ENCODE results near the gene CCDC174.

The CCDC174 gene

DNA sequence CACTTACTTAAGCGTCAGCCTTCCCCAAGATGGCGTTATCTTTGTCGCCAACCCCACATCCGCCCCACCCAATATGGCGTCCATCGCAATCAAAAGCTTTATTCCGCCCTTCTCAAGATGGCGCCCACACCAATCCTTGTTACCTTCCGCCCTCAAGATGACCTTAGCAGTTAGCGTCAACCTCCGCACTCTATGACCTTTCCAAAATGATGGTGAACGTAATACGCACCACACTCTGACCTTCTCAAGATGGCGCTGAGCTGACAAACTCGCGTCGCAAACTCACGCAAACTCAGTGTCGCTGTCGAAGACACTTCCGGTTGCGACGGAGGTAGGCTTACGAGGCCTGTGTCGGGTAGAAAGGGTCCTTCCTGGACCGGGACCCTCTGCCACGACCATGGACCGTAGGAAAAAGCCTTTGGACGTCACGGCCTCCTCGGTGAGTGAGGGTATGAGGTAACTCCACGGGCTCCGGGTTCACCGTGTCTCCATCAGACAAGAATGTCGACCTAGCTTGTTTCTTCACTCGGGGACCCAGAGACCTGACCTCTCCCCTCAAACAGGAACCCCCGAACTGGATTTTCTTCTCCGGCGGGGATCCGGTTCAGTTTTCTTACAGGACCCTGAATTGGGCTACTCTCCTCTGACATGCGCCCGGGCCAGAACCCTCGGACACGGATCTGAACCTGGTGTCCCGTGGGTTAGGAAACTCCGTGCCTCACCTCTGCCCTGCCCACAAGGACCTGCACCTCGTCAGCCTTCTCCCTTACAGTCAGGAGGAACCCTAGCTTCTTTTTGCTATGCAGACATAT lies at the start of gene CCDC174 (continued):
- TF ChIP-seq, protein P1, sequence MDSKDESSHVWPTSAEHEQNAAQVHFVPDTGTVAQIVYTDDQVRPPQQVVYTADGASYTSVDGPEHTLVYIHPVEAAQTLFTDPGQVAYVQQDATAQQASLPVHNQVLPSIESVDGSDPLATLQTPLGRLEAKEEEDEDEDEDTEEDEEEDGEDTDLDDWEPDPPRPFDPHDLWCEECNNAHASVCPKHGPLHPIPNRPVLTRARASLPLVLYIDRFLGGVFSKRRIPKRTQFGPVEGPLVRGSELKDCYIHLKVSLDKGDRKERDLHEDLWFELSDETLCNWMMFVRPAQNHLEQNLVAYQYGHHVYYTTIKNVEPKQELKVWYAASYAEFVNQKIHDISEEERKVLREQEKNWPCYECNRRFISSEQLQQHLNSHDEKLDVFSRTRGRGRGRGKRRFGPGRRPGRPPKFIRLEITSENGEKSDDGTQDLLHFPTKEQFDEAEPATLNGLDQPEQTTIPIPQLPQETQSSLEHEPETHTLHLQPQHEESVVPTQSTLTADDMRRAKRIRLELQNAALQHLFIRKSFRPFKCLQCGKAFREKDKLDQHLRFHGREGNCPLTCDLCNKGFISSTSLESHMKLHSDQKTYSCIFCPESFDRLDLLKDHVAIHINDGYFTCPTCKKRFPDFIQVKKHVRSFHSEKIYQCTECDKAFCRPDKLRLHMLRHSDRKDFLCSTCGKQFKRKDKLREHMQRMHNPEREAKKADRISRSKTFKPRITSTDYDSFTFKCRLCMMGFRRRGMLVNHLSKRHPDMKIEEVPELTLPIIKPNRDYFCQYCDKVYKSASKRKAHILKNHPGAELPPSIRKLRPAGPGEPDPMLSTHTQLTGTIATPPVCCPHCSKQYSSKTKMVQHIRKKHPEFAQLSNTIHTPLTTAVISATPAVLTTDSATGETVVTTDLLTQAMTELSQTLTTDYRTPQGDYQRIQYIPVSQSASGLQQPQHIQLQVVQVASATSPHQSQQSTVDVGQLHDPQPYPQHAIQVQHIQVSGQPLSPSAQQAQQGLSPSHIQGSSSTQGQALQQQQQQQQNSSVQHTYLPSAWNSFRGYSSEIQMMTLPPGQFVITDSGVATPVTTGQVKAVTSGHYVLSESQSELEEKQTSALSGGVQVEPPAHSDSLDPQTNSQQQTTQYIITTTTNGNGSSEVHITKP (tag by site-specific recombination; IDR thresholded peaks at IDR 0.05): peak; percentile 74
- TF ChIP-seq ZNF121 (tag by site-specific recombination; IDR thresholded peaks at IDR 0.05) (no peak), ZNF10 (tag by site-specific recombination; IDR thresholded peaks at IDR 0.05) (peak; percentile 55; the same call in 1 of the 2 replicates), ZNF558 (tag by site-specific recombination; IDR thresholded peaks at IDR 0.05) (peak; percentile 68; the same call in 1 of the 2 replicates), ZFP69B (tag by site-specific recombination; IDR thresholded peaks at IDR 0.05) (peak; percentile 71; the same call in 1 of the 2 replicates), ZNF211 (tag by site-specific recombination; IDR thresholded peaks at IDR 0.05; ENCODE audit: low read depth) (no peak), ZNF654 (tag by site-specific recombination; IDR thresholded peaks at IDR 0.05; ENCODE audit: low read depth) (no peak; the same call in 1 of the 2 replicates), ZNF76 (tag by site-specific recombination; IDR thresholded peaks at IDR 0.05; ENCODE audit: borderline replicate concordance, low read depth) (peak; percentile 98), ZNF404 (tag by site-specific recombination; IDR thresholded peaks at IDR 0.05) (no peak), ZNF302 (tag by site-specific recombination; IDR thresholded peaks at IDR 0.05; ENCODE audit: low read depth) (no peak), ZBTB20 (tag by site-specific recombination; IDR thresholded peaks at IDR 0.05) (peak; percentile 91), ZNF600 (tag by site-specific recombination; IDR thresholded peaks at IDR 0.05) (no peak; the same call in 1 of the 2 replicates), ZNF530 (tag by site-specific recombination; IDR thresholded peaks at IDR 0.05; ENCODE audit: low read depth) (no peak), ZNF335 (tag by site-specific recombination; conservative IDR thresholded peaks at IDR 0.05) (peak; percentile 97), ZNF223 (tag by site-specific recombination; IDR thresholded peaks at IDR 0.05) (0 out of 2 replicates have a peak, but pooled peaks have one; percentile 15)
- TF ChIP-seq, protein P2, sequence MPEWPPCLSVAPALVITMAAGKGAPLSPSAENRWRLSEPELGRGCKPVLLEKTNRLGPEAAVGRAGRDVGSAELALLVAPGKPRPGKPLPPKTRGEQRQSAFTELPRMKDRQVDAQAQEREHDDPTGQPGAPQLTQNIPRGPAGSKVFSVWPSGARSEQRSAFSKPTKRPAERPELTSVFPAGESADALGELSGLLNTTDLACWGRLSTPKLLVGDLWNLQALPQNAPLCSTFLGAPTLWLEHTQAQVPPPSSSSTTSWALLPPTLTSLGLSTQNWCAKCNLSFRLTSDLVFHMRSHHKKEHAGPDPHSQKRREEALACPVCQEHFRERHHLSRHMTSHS (tag by site-specific recombination; IDR thresholded peaks at IDR 0.05): no peak
- TF ChIP-seq, protein P3, sequence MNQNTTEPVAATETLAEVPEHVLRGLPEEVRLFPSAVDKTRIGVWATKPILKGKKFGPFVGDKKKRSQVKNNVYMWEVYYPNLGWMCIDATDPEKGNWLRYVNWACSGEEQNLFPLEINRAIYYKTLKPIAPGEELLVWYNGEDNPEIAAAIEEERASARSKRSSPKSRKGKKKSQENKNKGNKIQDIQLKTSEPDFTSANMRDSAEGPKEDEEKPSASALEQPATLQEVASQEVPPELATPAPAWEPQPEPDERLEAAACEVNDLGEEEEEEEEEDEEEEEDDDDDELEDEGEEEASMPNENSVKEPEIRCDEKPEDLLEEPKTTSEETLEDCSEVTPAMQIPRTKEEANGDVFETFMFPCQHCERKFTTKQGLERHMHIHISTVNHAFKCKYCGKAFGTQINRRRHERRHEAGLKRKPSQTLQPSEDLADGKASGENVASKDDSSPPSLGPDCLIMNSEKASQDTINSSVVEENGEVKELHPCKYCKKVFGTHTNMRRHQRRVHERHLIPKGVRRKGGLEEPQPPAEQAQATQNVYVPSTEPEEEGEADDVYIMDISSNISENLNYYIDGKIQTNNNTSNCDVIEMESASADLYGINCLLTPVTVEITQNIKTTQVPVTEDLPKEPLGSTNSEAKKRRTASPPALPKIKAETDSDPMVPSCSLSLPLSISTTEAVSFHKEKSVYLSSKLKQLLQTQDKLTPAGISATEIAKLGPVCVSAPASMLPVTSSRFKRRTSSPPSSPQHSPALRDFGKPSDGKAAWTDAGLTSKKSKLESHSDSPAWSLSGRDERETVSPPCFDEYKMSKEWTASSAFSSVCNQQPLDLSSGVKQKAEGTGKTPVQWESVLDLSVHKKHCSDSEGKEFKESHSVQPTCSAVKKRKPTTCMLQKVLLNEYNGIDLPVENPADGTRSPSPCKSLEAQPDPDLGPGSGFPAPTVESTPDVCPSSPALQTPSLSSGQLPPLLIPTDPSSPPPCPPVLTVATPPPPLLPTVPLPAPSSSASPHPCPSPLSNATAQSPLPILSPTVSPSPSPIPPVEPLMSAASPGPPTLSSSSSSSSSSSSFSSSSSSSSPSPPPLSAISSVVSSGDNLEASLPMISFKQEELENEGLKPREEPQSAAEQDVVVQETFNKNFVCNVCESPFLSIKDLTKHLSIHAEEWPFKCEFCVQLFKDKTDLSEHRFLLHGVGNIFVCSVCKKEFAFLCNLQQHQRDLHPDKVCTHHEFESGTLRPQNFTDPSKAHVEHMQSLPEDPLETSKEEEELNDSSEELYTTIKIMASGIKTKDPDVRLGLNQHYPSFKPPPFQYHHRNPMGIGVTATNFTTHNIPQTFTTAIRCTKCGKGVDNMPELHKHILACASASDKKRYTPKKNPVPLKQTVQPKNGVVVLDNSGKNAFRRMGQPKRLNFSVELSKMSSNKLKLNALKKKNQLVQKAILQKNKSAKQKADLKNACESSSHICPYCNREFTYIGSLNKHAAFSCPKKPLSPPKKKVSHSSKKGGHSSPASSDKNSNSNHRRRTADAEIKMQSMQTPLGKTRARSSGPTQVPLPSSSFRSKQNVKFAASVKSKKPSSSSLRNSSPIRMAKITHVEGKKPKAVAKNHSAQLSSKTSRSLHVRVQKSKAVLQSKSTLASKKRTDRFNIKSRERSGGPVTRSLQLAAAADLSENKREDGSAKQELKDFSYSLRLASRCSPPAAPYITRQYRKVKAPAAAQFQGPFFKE (tag by site-specific recombination; IDR thresholded peaks at IDR 0.05; ENCODE audit: borderline replicate concordance): no peak
- TF ChIP-seq, protein P4, sequence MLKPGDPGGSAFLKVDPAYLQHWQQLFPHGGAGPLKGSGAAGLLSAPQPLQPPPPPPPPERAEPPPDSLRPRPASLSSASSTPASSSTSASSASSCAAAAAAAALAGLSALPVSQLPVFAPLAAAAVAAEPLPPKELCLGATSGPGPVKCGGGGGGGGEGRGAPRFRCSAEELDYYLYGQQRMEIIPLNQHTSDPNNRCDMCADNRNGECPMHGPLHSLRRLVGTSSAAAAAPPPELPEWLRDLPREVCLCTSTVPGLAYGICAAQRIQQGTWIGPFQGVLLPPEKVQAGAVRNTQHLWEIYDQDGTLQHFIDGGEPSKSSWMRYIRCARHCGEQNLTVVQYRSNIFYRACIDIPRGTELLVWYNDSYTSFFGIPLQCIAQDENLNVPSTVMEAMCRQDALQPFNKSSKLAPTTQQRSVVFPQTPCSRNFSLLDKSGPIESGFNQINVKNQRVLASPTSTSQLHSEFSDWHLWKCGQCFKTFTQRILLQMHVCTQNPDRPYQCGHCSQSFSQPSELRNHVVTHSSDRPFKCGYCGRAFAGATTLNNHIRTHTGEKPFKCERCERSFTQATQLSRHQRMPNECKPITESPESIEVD (tag by site-specific recombination; IDR thresholded peaks at IDR 0.05): no peak
- TF ChIP-seq, protein P5, sequence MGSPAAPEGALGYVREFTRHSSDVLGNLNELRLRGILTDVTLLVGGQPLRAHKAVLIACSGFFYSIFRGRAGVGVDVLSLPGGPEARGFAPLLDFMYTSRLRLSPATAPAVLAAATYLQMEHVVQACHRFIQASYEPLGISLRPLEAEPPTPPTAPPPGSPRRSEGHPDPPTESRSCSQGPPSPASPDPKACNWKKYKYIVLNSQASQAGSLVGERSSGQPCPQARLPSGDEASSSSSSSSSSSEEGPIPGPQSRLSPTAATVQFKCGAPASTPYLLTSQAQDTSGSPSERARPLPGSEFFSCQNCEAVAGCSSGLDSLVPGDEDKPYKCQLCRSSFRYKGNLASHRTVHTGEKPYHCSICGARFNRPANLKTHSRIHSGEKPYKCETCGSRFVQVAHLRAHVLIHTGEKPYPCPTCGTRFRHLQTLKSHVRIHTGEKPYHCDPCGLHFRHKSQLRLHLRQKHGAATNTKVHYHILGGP (tag by site-specific recombination; IDR thresholded peaks at IDR 0.05): no peak

Data from HEK293 (cell line).